ENCODE results near the gene SEC14L1. TPM values are rescaled to one million over a fixed set of nuclear protein-coding genes. Genes with fewer than 3 reads are reported as not detected.

The SEC14L1 gene
- total and polyA plus RNA-seq, 12 donors = 61.8 to 255 (median 143) TPM

- Histone ChIP-seq H3K36me3 (replicated peaks in 1 of 2) (no peaks in the 10 kb centered on the region), H3K27ac (peak overlapping the region in 4 of 5 donors; percentile 13 to 85 (median 62)), H3K4me3 (no peak overlapping the region), H3K4me1 (replicated peaks in 1 of 2) (peaks cover 41 to 60% of the 10 kb centered on the region in 2 donors), H3K9me3 (replicated peaks in 1 of 3) (no peaks in the 10 kb centered on the region), H3K27me3 (no peaks in the 10 kb centered on the region)
- WGBS, 4 donors = 67 to 83% (median 81%) methylated on average over 4 of the region's 4 CpGs
- DNase-seq = peak in 5 of 7 donors; percentile 50 to 74 (median 61)
- TF ChIP-seq CTCF (IDR thresholded peaks at IDR 0.05) (no peak), POLR2A (IDR thresholded peaks at IDR 0.05) (no peak)
- intact Hi-C loops (cut with DNase I) = no loop called here
Observed at GRCh38 chr17:77117415-77117814, 23.4 kb upstream of the SEC14L1 start.

DNA sequence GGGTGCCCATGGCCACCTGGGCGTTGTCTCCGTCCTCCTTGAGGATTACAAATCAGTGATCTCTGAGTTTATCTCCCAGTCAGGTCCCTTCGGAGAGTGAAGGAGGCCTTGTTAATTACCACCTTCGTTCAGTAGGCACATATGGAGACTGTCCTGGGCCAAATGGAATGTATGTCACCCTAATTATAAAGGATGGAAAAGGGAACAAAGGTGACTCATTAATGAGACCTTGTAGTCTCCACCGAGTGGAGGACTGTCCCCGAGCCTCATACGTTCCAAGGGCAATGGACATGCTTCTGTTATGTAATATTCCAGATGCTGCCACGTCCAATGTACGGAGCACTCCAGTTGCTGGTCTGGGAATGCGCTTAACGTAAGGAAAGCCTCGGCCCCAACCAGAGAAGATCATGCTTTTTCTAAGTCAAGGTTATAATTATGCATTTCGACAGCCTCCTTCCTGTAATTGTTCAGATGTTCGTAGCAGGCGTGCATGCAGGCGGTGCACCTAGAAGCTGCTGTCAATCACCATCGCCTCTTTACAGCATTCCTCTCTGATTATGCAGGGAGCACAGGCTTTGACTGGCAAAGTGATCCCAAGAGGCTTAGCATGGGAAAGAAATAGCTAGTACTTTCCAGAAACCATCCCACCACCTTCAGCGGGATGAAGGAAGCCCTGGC, 22.4 kb upstream of the SEC14L1 start:
- Histone ChIP-seq H3K27ac (peak overlapping the region in 4 of 5 donors; percentile 45 to 85 (median 62)), H3K4me1 (replicated peaks in 1 of 2) (peaks cover 44 to 64% of the 10 kb centered on the region in 2 donors), H3K4me3 (no peak overlapping the region), H3K9me3 (replicated peaks in 1 of 3) (no peaks in the 10 kb centered on the region), H3K27me3 (no peaks in the 10 kb centered on the region), H3K36me3 (replicated peaks in 1 of 2) (no peaks in the 10 kb centered on the region)
- DNase-seq = peak in 2 of 7 donors; percentile 41 to 44
- TF ChIP-seq CTCF (IDR thresholded peaks at IDR 0.05) = no peak
- TF ChIP-seq POLR2A (IDR thresholded peaks at IDR 0.05) = peak in 1 of 2 donors; percentile 13
- intact Hi-C loops (cut with DNase I) = no loop called here
- WGBS, 4 donors = 57 to 66% (median 62%) methylated on average over 18 of the region's 18 CpGs

DNA sequence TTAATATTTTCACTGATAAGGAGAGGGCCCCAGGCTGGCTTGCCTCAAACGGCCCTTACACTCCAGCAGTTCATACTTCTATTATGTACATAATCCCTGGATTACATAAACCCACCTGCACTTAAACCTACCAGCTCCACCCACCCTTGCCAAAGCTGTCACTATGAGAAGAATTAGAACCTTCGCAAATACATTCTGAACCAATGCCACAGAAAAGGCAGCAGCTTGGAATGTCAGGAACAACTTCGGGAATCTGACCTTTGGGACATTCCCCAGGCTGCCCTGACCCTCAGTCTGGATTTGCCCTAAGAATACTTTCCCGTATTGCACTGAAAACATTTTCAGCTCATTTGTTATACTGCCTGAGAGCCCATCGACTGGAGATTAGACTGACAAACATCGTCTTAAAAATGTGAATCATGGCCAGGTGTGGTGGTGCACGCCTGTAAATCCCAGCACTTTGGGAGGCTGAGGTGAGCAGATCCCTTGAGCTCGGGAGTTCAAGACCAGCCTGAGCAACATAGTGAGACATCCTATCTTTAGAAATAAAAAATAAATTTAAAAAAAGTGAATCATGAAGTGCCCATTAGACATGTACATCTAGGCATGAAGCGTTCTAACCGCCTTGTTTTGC, 21.0 kb upstream of the SEC14L1 start:
- Histone ChIP-seq H3K4me3 (no peak overlapping the region), H3K9me3 (replicated peaks in 1 of 3) (no peaks in the 10 kb centered on the region), H3K27ac (peak overlapping the region in 4 of 5 donors; percentile 5 to 85 (median 43)), H3K4me1 (replicated peaks in 1 of 2) (peaks cover 44 to 69% of the 10 kb centered on the region in 2 donors), H3K27me3 (no peaks in the 10 kb centered on the region), H3K36me3 (replicated peaks in 1 of 2) (no peaks in the 10 kb centered on the region)
- intact Hi-C loops (cut with DNase I) = no loop called here
- no peak for DNase-seq
- TF ChIP-seq POLR2A (IDR thresholded peaks at IDR 0.05) = no peak
- TF ChIP-seq CTCF (IDR thresholded peaks at IDR 0.05) = no peak
- WGBS, 4 donors = 66 to 85% (median 73%) methylated on average over 9 to 10 of the region's 10 CpGs

GRCh38 chr17:77120868-77121267, 19.9 kb upstream of the SEC14L1 start:
- peak in 2 of 7 donors; percentile 42 to 69 for DNase-seq
- Histone ChIP-seq H3K4me3 (no peak overlapping the region), H3K4me1 (replicated peaks in 1 of 2) (peaks cover 42 to 66% of the 10 kb centered on the region in 2 donors), H3K27me3 (no peaks in the 10 kb centered on the region), H3K36me3 (replicated peaks in 1 of 2) (no peaks in the 10 kb centered on the region), H3K27ac (peak overlapping the region in 4 of 5 donors; percentile 50 to 83 (median 65)), H3K9me3 (replicated peaks in 1 of 3) (no peaks in the 10 kb centered on the region)
- intact Hi-C loops (cut with DNase I) = no loop called here
- 66 to 73% (median 67%) methylated on average over 6 to 7 of the region's 7 CpGs for WGBS, 4 donors
- TF ChIP-seq CTCF (IDR thresholded peaks at IDR 0.05) (no peak), POLR2A (IDR thresholded peaks at IDR 0.05) (no peak)
